HL-60 (cell line): ENCODE results near the gene PIAS4.

Experiments used
- CTCF ChIP-seq: IDR thresholded peaks from one replicate; pipeline ENCODE4 v1.5.1; 2011; ENCODE audit warnings: low read length, control low read depth, inconsistent platforms; ENCODE audit not compliant: insufficient read depth
- POLR2AphosphoS5 ChIP-seq: IDR thresholded peaks from 2 replicates; pipeline ENCODE4 v1.6.1; 2012; ENCODE audit warnings: low read depth

- TF ChIP-seq CTCF, result no peak
- TF ChIP-seq POLR2AphosphoS5, result peak; percentile 27; the same call in 1 of the 2 replicates
These were observed 27.7 kb upstream of the PIAS4 start for GRCh38 chr19:3979674-3980352.
